PC-3 (cell line): ENCODE results near the gene PLIN5.

Experiments used
- EZH2 ChIP-seq: fragments of 300-600 bp; sonication (generic); IDR thresholded peaks from one replicate; pipeline ENCODE4 v1.6.1; 2017; ENCODE audit warnings: antibody characterized with exemption, mild to moderate bottlenecking, low read length; ENCODE audit not compliant: unreplicated experiment
- TF ChIP-seq, protein P1 (sequence below): fragments of 300-600 bp; sonication (generic); conservative IDR thresholded peaks from 2 replicates; pipeline ENCODE4 v1.5.1; 2017; ENCODE audit warnings: antibody characterized with exemption, low read depth, mild to moderate bottlenecking, low read length

- TF ChIP-seq, protein P1, sequence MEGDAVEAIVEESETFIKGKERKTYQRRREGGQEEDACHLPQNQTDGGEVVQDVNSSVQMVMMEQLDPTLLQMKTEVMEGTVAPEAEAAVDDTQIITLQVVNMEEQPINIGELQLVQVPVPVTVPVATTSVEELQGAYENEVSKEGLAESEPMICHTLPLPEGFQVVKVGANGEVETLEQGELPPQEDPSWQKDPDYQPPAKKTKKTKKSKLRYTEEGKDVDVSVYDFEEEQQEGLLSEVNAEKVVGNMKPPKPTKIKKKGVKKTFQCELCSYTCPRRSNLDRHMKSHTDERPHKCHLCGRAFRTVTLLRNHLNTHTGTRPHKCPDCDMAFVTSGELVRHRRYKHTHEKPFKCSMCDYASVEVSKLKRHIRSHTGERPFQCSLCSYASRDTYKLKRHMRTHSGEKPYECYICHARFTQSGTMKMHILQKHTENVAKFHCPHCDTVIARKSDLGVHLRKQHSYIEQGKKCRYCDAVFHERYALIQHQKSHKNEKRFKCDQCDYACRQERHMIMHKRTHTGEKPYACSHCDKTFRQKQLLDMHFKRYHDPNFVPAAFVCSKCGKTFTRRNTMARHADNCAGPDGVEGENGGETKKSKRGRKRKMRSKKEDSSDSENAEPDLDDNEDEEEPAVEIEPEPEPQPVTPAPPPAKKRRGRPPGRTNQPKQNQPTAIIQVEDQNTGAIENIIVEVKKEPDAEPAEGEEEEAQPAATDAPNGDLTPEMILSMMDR: no peak
- no peak for TF ChIP-seq EZH2
These were observed 29.2 kb downstream of the PLIN5 start for GRCh38 chr19:4505570-4506448.
